ENCODE data around the gene CCDC92. TPM values are rescaled to one million over a fixed set of nuclear protein-coding genes. Genes with fewer than 3 reads are reported as not detected.

CCDC92 gene
- total RNA-seq, 3 donors from 2014 or later (not counting 1 experiment from before 2014, with no cell fraction given): 37.6 to 42.4 (median 39.1) TPM

DNA sequence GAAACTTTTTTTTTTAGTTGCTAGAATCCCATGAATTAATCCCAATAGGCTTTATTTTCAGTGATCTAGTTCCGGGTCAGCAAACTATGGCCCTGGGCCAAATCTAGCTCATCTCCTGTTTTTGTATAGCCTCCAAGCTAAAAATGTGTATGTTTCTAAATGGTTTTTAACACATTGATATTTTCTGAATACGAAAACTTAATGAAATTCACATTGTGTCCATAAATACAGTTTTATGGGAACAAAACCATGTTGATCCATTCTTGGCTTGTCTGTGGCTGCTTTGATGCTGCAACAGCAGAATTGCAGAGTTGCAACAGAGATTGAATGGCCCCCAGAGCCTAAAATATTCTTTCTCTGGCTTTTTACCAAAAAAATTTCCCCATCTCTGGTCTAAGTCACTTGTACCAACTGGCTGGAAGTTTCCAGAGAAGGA is 47.9 kb upstream of the CCDC92 start:
- no peaks in the 10 kb centered on the region for H3K9me3 Mint-ChIP-seq
- WGBS (ENCODE audit: insufficient coverage): 77% methylated on average over 2 of the region's 2 CpGs

DNA sequence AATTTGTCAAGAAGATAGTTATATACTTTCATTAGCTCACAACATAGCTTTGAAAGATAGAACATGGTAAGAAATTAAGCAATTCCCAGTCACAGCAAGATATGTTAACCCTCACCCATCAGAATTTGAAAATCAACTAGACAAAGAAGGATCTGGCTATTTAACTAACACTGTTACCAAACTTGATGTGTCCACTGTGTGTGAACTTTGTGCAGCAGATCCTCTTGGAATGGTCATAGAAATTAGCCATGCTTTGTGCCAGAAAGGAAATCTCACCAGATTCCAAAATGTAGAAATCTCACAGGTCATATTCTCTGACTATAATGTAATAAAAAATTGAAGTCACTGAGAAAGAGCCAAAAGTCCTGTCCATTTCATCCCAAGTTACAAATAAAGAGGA is 46.5 kb upstream of the CCDC92 start:
- no peak for ATAC-seq
- Mint-ChIP-seq H3K4me3 (no peak overlapping the region), H3K9me3 (no peaks in the 10 kb centered on the region), H3K36me3 (no peaks in the 10 kb centered on the region), H3K27me3 (ENCODE audit: low read depth in 2 of 2) (no peaks in the 10 kb centered on the region), H3K27ac (no peak overlapping the region), H3K4me1 (no peaks in the 10 kb centered on the region)
- Histone ChIP-seq H3K27me3 (ENCODE audit: control insufficient read depth, insufficient read depth, low read length) (no peaks in the 10 kb centered on the region), H3K27ac (ENCODE audit: low read length) (no peak overlapping the region), H3K9me3 (ENCODE audit: control insufficient read depth, insufficient read depth, low read length) (no peaks in the 10 kb centered on the region), H3K4me1 (ENCODE audit: control insufficient read depth, insufficient read depth, low read length) (no peaks in the 10 kb centered on the region), H3K36me3 (ENCODE audit: control insufficient read depth, insufficient read depth, low read length) (peaks cover 2% of the 10 kb centered on the region), H3K4me3 (ENCODE audit: low read length) (no peak overlapping the region)
- intact Hi-C loops (cut with micrococcal nuclease): no loop called here
- no peak for DNase-seq
- TF ChIP-seq, protein P1, sequence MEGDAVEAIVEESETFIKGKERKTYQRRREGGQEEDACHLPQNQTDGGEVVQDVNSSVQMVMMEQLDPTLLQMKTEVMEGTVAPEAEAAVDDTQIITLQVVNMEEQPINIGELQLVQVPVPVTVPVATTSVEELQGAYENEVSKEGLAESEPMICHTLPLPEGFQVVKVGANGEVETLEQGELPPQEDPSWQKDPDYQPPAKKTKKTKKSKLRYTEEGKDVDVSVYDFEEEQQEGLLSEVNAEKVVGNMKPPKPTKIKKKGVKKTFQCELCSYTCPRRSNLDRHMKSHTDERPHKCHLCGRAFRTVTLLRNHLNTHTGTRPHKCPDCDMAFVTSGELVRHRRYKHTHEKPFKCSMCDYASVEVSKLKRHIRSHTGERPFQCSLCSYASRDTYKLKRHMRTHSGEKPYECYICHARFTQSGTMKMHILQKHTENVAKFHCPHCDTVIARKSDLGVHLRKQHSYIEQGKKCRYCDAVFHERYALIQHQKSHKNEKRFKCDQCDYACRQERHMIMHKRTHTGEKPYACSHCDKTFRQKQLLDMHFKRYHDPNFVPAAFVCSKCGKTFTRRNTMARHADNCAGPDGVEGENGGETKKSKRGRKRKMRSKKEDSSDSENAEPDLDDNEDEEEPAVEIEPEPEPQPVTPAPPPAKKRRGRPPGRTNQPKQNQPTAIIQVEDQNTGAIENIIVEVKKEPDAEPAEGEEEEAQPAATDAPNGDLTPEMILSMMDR (IDR thresholded peaks at IDR 0.05): no peak

More for the DNA sequence above, 47.9 kb upstream of the CCDC92 start:
- ATAC-seq (no peak), DNase-seq (no peak)
- H3K4me1 ChIP-seq (ENCODE audit: control insufficient read depth, insufficient read depth, low read length): no peaks in the 10 kb centered on the region
- H3K9me3 ChIP-seq (ENCODE audit: control insufficient read depth, insufficient read depth, low read length): no peaks in the 10 kb centered on the region
- intact Hi-C loops (cut with micrococcal nuclease): no loop called here
- H3K27ac ChIP-seq (ENCODE audit: low read length): no peak overlapping the region
- Mint-ChIP-seq H3K4me1 (no peaks in the 10 kb centered on the region), H3K36me3 (no peaks in the 10 kb centered on the region), H3K4me3 (no peak overlapping the region), H3K27ac (no peak overlapping the region), H3K27me3 (ENCODE audit: low read depth in 2 of 2) (no peaks in the 10 kb centered on the region)
- no peaks in the 10 kb centered on the region for H3K27me3 ChIP-seq (ENCODE audit: control insufficient read depth, insufficient read depth, low read length)
- H3K36me3 ChIP-seq (ENCODE audit: control insufficient read depth, insufficient read depth, low read length): no peaks in the 10 kb centered on the region
- H3K4me3 ChIP-seq (ENCODE audit: low read length): no peak overlapping the region
- TF ChIP-seq, protein P1 (IDR thresholded peaks at IDR 0.05): no peak

DNA sequence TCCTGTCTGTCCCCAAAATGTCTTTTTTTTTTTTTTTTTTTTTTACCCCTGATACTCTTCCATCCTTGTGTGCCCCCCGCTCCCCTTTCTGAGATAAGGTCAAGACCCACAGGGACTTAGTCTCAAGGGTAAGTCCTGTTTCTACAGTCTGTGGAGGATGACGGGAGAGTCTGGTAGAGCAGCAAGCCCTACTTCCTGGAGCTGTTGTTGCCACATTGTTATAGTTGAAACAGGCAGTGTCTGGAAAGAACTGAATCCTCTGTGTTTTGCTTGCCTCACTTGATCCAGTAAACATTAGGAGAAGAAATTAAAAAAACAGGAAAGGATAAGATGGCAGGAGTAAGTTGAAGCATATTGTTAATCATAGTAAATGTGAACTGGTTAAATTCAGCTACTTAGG is 45.9 kb upstream of the CCDC92 start:
- peaks cover under 1% of the 10 kb centered on the region for H3K36me3 Mint-ChIP-seq
- intact Hi-C loops (cut with micrococcal nuclease): no loop called here
- WGBS (ENCODE audit: insufficient coverage): 71% methylated on average over 2 of the region's 2 CpGs

DNA sequence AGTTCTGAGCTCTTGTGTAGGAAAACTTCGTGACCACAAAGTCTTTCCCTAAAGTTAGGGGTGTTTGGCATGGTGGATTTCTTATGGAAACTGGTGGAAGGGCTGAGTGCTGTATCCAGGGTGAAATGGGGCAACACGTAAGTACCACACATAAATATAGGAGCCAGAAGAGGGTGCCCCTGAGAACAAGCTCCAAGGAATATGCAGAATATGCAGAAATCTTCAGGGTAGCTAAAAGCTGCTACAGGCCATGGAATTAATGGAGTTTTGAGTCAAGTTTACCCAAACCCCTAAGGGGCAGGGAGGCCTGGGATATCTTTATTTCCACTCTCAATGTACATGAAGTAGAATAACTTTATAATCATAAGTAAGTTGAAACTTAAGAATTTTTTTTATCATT is 44.4 kb upstream of the CCDC92 start:
- ATAC-seq: no peak
- H3K36me3 ChIP-seq (ENCODE audit: control insufficient read depth, insufficient read depth, low read length): peaks cover 20% of the 10 kb centered on the region
- TF ChIP-seq, protein P1 (IDR thresholded peaks at IDR 0.05): no peak
- H3K27me3 ChIP-seq (ENCODE audit: control insufficient read depth, insufficient read depth, low read length): no peaks in the 10 kb centered on the region
- DNase-seq: no peak
- H3K36me3 Mint-ChIP-seq: peaks cover 14% of the 10 kb centered on the region
- no peaks in the 10 kb centered on the region for H3K27me3 Mint-ChIP-seq (ENCODE audit: low read depth in 2 of 2)
- H3K9me3 ChIP-seq (ENCODE audit: control insufficient read depth, insufficient read depth, low read length): no peaks in the 10 kb centered on the region
- H3K9me3 Mint-ChIP-seq: no peaks in the 10 kb centered on the region
- H3K4me3 ChIP-seq (ENCODE audit: low read length): no peak overlapping the region
- H3K4me1 Mint-ChIP-seq: no peaks in the 10 kb centered on the region
- no peak overlapping the region for H3K4me3 Mint-ChIP-seq
- no peak overlapping the region for H3K27ac Mint-ChIP-seq
- intact Hi-C loops (cut with micrococcal nuclease): no loop called here
- 96% methylated on average over 2 of the region's 2 CpGs for WGBS (ENCODE audit: insufficient coverage)
- no peak overlapping the region for H3K27ac ChIP-seq (ENCODE audit: low read length)
- H3K4me1 ChIP-seq (ENCODE audit: control insufficient read depth, insufficient read depth, low read length): no peaks in the 10 kb centered on the region

More for the DNA sequence above, 45.9 kb upstream of the CCDC92 start:
- Mint-ChIP-seq H3K4me3 (no peak overlapping the region), H3K27me3 (ENCODE audit: low read depth in 2 of 2) (no peaks in the 10 kb centered on the region), H3K9me3 (no peaks in the 10 kb centered on the region), H3K4me1 (no peaks in the 10 kb centered on the region), H3K27ac (no peak overlapping the region)
- Histone ChIP-seq H3K4me1 (ENCODE audit: control insufficient read depth, insufficient read depth, low read length) (no peaks in the 10 kb centered on the region), H3K27me3 (ENCODE audit: control insufficient read depth, insufficient read depth, low read length) (no peaks in the 10 kb centered on the region), H3K9me3 (ENCODE audit: control insufficient read depth, insufficient read depth, low read length) (no peaks in the 10 kb centered on the region), H3K36me3 (ENCODE audit: control insufficient read depth, insufficient read depth, low read length) (peaks cover 6% of the 10 kb centered on the region), H3K4me3 (ENCODE audit: low read length) (no peak overlapping the region), H3K27ac (ENCODE audit: low read length) (no peak overlapping the region)
- TF ChIP-seq, protein P1 (IDR thresholded peaks at IDR 0.05): no peak
- ATAC-seq: no peak
- no peak for DNase-seq
